IMR-90 (cell line): ENCODE results near the gene TEX35. TPM values are rescaled to one million over a fixed set of nuclear protein-coding genes. Genes with fewer than 3 reads are reported as not detected.

ENCODE experiments used
- ATAC-seq: fragments of 200-7000 bp; cut with Tn5 transposase; 2 replicates; pipeline ENCODE4 v1.9.1; 2020; ENCODE audit warnings: low read depth, mild to moderate bottlenecking, moderate library complexity
- BruUV-seq: library from RNA; stranded (reverse); fragments of 400-500 nt; replicated peaks from 2 replicates; lab custom pipeline; 2021; lab: Mats Ljungman, UMichigan
- CTCF ChIA-PET: fragments of 300-600 bp; formaldehyde crosslinking; extraction: SDS; loops from one replicate; lab custom pipeline; 2021; ENCODE audit warnings: antibody characterized with exemption; lab: Yijun Ruan, JAX
- POLR2A ChIA-PET: fragments of 300-600 bp; sonication (Branson Sonifier 250); formaldehyde crosslinking; loops from one replicate; lab custom pipeline; 2022; ENCODE audit warnings: antibody characterized with exemption; ENCODE audit not compliant: unreplicated experiment; lab: Charles Lee
- DNase-seq: peaks from one replicate; pipeline ENCODE4 v3.0.0; 2013
- H2AFZ ChIP-seq: replicated peaks from 2 replicates; pipeline ENCODE3; 2013; ENCODE audit warnings: low read length, mild to moderate bottlenecking; ENCODE audit not compliant: poor library complexity
- H2AK5ac ChIP-seq: 2 replicates; pipeline ENCODE4 v1.6.1; 2013; ENCODE audit warnings: low read depth, low read length, inconsistent platforms
- H2AK9ac ChIP-seq: replicated peaks from 2 replicates; pipeline ENCODE3; 2013; ENCODE audit warnings: mild to moderate bottlenecking, low read depth, low read length, moderate library complexity; ENCODE audit not compliant: poor library complexity
- H2BK120ac ChIP-seq: 2 replicates; pipeline ENCODE4 v1.6.1; 2013; ENCODE audit warnings: low read depth, low read length, inconsistent platforms
- H2BK15ac ChIP-seq: 3 replicates; pipeline ENCODE4 v1.6.1; 2013; ENCODE audit warnings: low read depth, low read length, inconsistent platforms
- H2BK20ac ChIP-seq: 2 replicates; pipeline ENCODE4 v1.6.1; 2013; ENCODE audit warnings: low read depth, mild to moderate bottlenecking, inconsistent platforms, low read length, moderate library complexity
- H2BK5ac ChIP-seq: 2 replicates; pipeline ENCODE4 v1.6.1; 2013; ENCODE audit warnings: mild to moderate bottlenecking, low read depth, low read length, inconsistent platforms; ENCODE audit not compliant: poor library complexity, severe bottlenecking
- H3K14ac ChIP-seq: replicated peaks from 2 replicates; pipeline ENCODE4 v1.6.1; 2013; ENCODE audit warnings: low read depth, low read length, inconsistent platforms
- H3K18ac ChIP-seq: 2 replicates; pipeline ENCODE4 v1.6.1; 2013; ENCODE audit warnings: low read depth, low read length, control low read depth
- H3K23ac ChIP-seq: 2 replicates; pipeline ENCODE4 v1.6.1; 2013; ENCODE audit warnings: low read depth, low read length, inconsistent platforms
- H3K27ac ChIP-seq: 2 replicates; pipeline ENCODE4 v1.5.1; 2013; ENCODE audit warnings: mild to moderate bottlenecking, control low read depth, low read length; ENCODE audit not compliant: insufficient read depth
- H3K27me3 ChIP-seq: 2 replicates; pipeline ENCODE4 v1.6.1; 2013; ENCODE audit warnings: low read length; ENCODE audit not compliant: control insufficient read depth, insufficient read depth
- H3K36me3 ChIP-seq: 2 replicates; pipeline ENCODE4 v1.6.1; 2013; ENCODE audit warnings: low read length, mixed read lengths; ENCODE audit not compliant: control insufficient read depth, insufficient read depth
- H3K4ac ChIP-seq: 2 replicates; pipeline ENCODE4 v1.6.1; 2013; ENCODE audit warnings: low read depth, low read length, inconsistent platforms
- H3K4me1 ChIP-seq: 2 replicates; pipeline ENCODE4 v1.6.1; 2013; ENCODE audit warnings: low read length, mixed read lengths; ENCODE audit not compliant: control insufficient read depth, insufficient read depth
- H3K4me2 ChIP-seq: 2 replicates; pipeline ENCODE4 v1.6.1; 2013; ENCODE audit warnings: low read depth, mild to moderate bottlenecking, control low read depth, low read length, moderate library complexity
- H3K4me3 ChIP-seq: 2 replicates; pipeline ENCODE4 v1.5.1; 2013; ENCODE audit warnings: low read depth, mild to moderate bottlenecking, control low read depth, low read length, moderate library complexity; ENCODE audit not compliant: insufficient read depth
- H3K56ac ChIP-seq: 2 replicates; pipeline ENCODE4 v1.6.1; 2013; ENCODE audit warnings: low read length, inconsistent platforms; ENCODE audit not compliant: insufficient read depth; ENCODE audit errors: extremely low read depth
- H3K79me1 ChIP-seq, 2 experiments: 2 replicates each; pipeline ENCODE4 v1.6.1; 2013; ENCODE audit warnings: low read length in 2 of 2, inconsistent platforms in 1 of 2, low read depth in 1 of 2
- H3K9ac ChIP-seq: 2 replicates; pipeline ENCODE4 v1.6.1; 2013; ENCODE audit warnings: low read depth, low read length, control low read depth
- H3K9me1 ChIP-seq: 2 replicates; pipeline ENCODE4 v1.6.1; 2013; ENCODE audit warnings: low read length, inconsistent platforms; ENCODE audit not compliant: insufficient read depth
- H3K9me3 ChIP-seq: 2 replicates; pipeline ENCODE4 v1.6.1; 2013; ENCODE audit warnings: low read length; ENCODE audit not compliant: control insufficient read depth, insufficient read depth
- H4K20me1 ChIP-seq: 2 replicates; pipeline ENCODE4 v1.6.1; 2013; ENCODE audit warnings: low read length, inconsistent platforms; ENCODE audit not compliant: insufficient read depth
- H4K5ac ChIP-seq: 2 replicates; pipeline ENCODE4 v1.6.1; 2013; ENCODE audit warnings: mild to moderate bottlenecking, low read depth, low read length, control low read depth
- H4K8ac ChIP-seq, 2 experiments: 2 replicates each; pipeline ENCODE4 v1.6.1; 2013; ENCODE audit warnings: low read depth in 2 of 2, low read length in 2 of 2, control low read depth in 1 of 2, inconsistent platforms in 1 of 2
- H4K91ac ChIP-seq: 2 replicates; pipeline ENCODE4 v1.6.1; 2013; ENCODE audit warnings: low read depth, low read length, inconsistent platforms; ENCODE audit not compliant: insufficient read depth
- RAD21 ChIP-seq: IDR thresholded peaks from 2 replicates; pipeline ENCODE4 v1.6.1; 2012; ENCODE audit warnings: low read length, improper control_type of control experiment
- RCOR1 ChIP-seq: IDR thresholded peaks from 2 replicates; pipeline ENCODE4 v1.6.1; 2012; ENCODE audit warnings: mild to moderate bottlenecking, low read length, improper control_type of control experiment; ENCODE audit not compliant: insufficient replicate concordance
- RFX5 ChIP-seq: IDR thresholded peaks from 2 replicates; pipeline ENCODE4 v1.8.0; 2012; ENCODE audit warnings: low read depth, mild to moderate bottlenecking, low read length, moderate library complexity
- WGBS, 2 experiments: methylation state at CpG; one replicate each; pipeline versions ENCODE4 v1.1.5 to v1.1.7; 2013; ENCODE audit warnings: missing lambda C conversion rate in 2 of 2; ENCODE audit not compliant: insufficient read length in 1 of 2; ENCODE audit errors: extremely low coverage in 2 of 2; 5-methylcytosine and 5-hydroxymethylcytosine counted together
- dilution Hi-C: fragments of 300-500 bp; cut with HindIII; formaldehyde crosslinking; loops from one replicate; pipeline ENCODE4 v1.14.3; 2018; ENCODE audit warnings: low sequenced_read_pairs; ENCODE audit not compliant: unreplicated experiment
- in situ Hi-C: fragments of 300-500 bp; cut with MboI; formaldehyde crosslinking; loops from 3 replicates; pipeline ENCODE4 v1.14.3; 2019; ENCODE audit warnings: low sequenced_read_pairs, inconsistent platforms, mixed read lengths
- intact Hi-C: fragments of 100-400 bp; cut with micrococcal nuclease; formaldehyde crosslinking; loops from 2 replicates; pipeline ENCODE4 v1.10.0; 2022
- polyA plus RNA-seq, 3 experiments: library from polyadenylated mRNA; depleted of rRNA; stranded (reverse); fragments of >200 nt; gene quantifications; 2 replicates each; pipeline ENCODE4 v1.2.3, GENCODE V29; 2012; ENCODE audit warnings: low replicate concordance in 1 of 3
- total RNA-seq: library from RNA; depleted of rRNA; stranded (reverse); fragments of >200 nt; gene quantifications from 2 replicates; pipeline ENCODE4 v1.2.3, GENCODE V29; 2012

The TEX35 gene
- total and polyA plus RNA-seq, 2 of the 4 experiments (the other 2 are of a cell fraction): 0.05 TPM; not detected in 1

DNA sequence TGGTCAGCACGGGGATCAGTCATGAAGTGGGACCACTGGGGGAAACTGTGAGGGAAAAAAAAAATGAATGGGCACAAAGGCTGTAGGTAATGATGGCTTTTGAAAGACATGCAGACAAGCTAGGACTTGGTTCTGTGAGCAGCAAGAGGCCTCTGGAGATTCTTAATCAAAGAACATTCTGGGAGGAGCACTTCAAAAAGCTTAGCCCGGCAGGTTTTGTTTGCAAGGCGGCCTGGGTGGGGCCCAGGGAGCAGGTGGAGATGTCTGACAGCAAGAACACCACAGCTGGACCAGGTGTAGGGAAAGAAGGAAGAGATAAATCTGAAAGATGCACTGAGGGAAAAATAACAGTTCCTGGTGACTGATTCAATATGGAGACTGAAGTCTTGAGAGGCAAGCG, 6.0 kb downstream of the TEX35 start:
- H3K27ac ChIP-seq: no peak overlapping the region
- dilution Hi-C loops (no loop called here), intact Hi-C loops (no loop called here), in situ Hi-C loops (no loop called here)
- peaks cover 3% of the 10 kb centered on the region for H3K27me3 ChIP-seq
- H3K9ac ChIP-seq: no peak overlapping the region
- H3K9me3 ChIP-seq: no peaks in the 10 kb centered on the region
- no peaks in the 10 kb centered on the region for H4K20me1 ChIP-seq
- no peaks in the 10 kb centered on the region for H3K36me3 ChIP-seq
- ChIA-PET POLR2A (no interaction called here), CTCF (interaction anchor here (1.0 to 1.4 kb wide), 2 partner anchors 13 to 14 kb away, joined by 4 read pairs; no protein-coding TSS in a partner anchor)
- no peak overlapping the region for H3K4me2 ChIP-seq
- H2AK9ac ChIP-seq: no peak overlapping the region
- H2AFZ ChIP-seq: no peak overlapping the region
- H3K4ac ChIP-seq: no peak overlapping the region
- no TSS peak for BruUV-seq
- no peak overlapping the region for H4K8ac ChIP-seq
- no peak overlapping the region for H3K14ac ChIP-seq
- DNase-seq: no peak
- no peaks in the 10 kb centered on the region for H3K9me1 ChIP-seq
- H2AK5ac ChIP-seq: no peak overlapping the region
- no peak for TF ChIP-seq RCOR1
- TF ChIP-seq RFX5: no peak
- no peak for TF ChIP-seq RAD21
- H3K23ac ChIP-seq: no peak overlapping the region
- H3K56ac ChIP-seq: no peak overlapping the region
- no peak overlapping the region for H3K4me3 ChIP-seq
- H4K5ac ChIP-seq: no peak overlapping the region
- H2BK5ac ChIP-seq: no peak overlapping the region
- 93% methylated on average over 3 of the region's 4 CpGs; no CpG with 5 or more reads in 1 of the 2 experiments for WGBS, 2 experiments
- no peak overlapping the region for H2BK15ac ChIP-seq
- no peaks in the 10 kb centered on the region for H3K79me1 ChIP-seq
- ATAC-seq: no peak
- no peak overlapping the region for H2BK120ac ChIP-seq
- H2BK20ac ChIP-seq: no peak overlapping the region
- H3K4me1 ChIP-seq: no peaks in the 10 kb centered on the region
- H4K91ac ChIP-seq: no peak overlapping the region
- no peak overlapping the region for H3K18ac ChIP-seq
